AG04450 (cell line): ENCODE results near the gene COMMD1. TPM values are rescaled to one million over a fixed set of nuclear protein-coding genes. Genes with fewer than 3 reads are reported as not detected.

ENCODE experiments used
- CTCF ChIA-PET: fragments of 300-600, 350-600 bp; formaldehyde crosslinking; extraction: SDS; loops from one replicate; lab custom pipeline; 2022; ENCODE audit warnings: antibody characterized with exemption, inconsistent platforms; lab: Charles Lee
- POLR2A ChIA-PET: fragments of 350-600 bp; formaldehyde crosslinking; extraction: SDS; loops from one replicate; lab custom pipeline; 2021; ENCODE audit warnings: antibody characterized with exemption, inconsistent platforms; lab: Yijun Ruan, JAX
- DNase-seq: peaks from one replicate; pipeline ENCODE4 v3.0.0-alpha.2; 2011; ENCODE audit warnings: low read depth, low spot score
- H3K27ac ChIP-seq: one replicate; pipeline ENCODE4 v1.5.1; 2012; ENCODE audit warnings: low read depth, low read length, control low read depth
- H3K27me3 ChIP-seq: one replicate; pipeline ENCODE4 v1.6.0; 2012; ENCODE audit warnings: low read length; ENCODE audit not compliant: control insufficient read depth, insufficient read depth
- H3K4me3 ChIP-seq: 2 replicates; pipeline ENCODE4 v1.5.1; 2011; ENCODE audit warnings: mild to moderate bottlenecking, low read depth, low read length, control low read depth
- H3K9me3 ChIP-seq: 2 replicates; pipeline ENCODE4 v1.5.1; 2012; ENCODE audit warnings: low read length; ENCODE audit not compliant: control insufficient read depth, insufficient read depth
- polyA plus RNA-seq: library from polyadenylated mRNA; depleted of rRNA; stranded (reverse); fragments of >200 nt; gene quantifications from 2 replicates; pipeline ENCODE4 v1.2.3, GENCODE V29; 2011
- TF ChIP-seq, protein P1 (sequence below): IDR thresholded peaks from 2 replicates; pipeline ENCODE4 v1.5.1; 2011; ENCODE audit warnings: low read depth, low read length, control low read depth, inconsistent platforms

Gene COMMD1
- polyA plus RNA-seq, 1 experiment, result 59.9 TPM

DNA sequence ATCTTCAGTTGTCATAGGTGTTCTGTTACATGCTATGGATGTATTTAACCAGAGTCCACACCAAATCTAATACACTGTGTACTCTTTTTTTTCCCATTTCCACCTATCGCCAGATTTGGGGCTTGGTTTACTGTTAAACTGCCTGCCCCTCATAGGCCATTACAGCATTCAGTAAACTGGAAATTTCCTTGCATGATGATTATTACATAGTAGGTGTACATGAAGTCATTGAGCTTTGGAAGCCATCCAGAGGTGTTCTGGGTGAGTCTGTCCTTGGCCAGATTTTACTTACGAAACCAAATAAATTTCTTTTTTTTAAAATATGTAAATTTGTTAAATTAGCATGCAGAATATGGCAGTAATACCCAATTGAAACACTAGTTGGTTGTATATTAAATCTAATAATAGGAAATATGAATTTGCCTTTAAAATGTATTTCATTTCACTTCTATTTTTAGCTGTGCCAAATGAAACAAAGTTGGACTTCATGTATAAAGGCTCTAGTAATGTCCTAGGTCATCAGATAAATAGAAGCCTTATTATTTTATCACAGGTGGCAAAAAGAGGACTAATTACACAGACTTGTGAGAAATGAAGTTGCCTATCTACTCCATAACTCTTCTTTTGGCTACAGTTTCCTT, 60.7 kb downstream of the COMMD1 start:
- TF ChIP-seq, protein P1, sequence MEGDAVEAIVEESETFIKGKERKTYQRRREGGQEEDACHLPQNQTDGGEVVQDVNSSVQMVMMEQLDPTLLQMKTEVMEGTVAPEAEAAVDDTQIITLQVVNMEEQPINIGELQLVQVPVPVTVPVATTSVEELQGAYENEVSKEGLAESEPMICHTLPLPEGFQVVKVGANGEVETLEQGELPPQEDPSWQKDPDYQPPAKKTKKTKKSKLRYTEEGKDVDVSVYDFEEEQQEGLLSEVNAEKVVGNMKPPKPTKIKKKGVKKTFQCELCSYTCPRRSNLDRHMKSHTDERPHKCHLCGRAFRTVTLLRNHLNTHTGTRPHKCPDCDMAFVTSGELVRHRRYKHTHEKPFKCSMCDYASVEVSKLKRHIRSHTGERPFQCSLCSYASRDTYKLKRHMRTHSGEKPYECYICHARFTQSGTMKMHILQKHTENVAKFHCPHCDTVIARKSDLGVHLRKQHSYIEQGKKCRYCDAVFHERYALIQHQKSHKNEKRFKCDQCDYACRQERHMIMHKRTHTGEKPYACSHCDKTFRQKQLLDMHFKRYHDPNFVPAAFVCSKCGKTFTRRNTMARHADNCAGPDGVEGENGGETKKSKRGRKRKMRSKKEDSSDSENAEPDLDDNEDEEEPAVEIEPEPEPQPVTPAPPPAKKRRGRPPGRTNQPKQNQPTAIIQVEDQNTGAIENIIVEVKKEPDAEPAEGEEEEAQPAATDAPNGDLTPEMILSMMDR, result no peak
- ChIA-PET POLR2A (no interaction called here), CTCF (no interaction called here)
- Histone ChIP-seq H3K9me3 (no peaks in the 10 kb centered on the region), H3K27ac (no peak overlapping the region), H3K27me3 (no peaks in the 10 kb centered on the region), H3K4me3 (no peak overlapping the region)
- DNase-seq, result no peak

DNA sequence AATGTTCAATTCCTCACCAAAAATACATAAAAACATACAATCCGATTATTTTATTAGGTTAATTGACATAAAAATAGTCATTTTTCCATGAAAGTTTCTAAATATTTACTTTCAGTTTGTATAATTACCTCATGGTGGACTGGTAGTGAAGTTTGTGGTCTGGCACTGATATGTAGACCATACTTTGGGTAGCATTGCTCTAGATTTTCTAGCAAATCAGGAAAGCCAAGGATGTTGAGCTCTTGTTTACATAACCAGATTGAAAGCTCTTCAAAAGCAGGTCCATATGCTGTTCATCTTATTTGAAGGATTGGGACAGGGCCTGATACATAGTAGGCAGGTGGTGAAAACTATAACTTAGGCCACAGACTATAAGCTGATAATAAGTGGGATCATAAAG, 61.8 kb downstream of the COMMD1 start:
- POLR2A ChIA-PET, result no interaction called here
- CTCF ChIA-PET, result no interaction called here
- H3K27me3 ChIP-seq, result no peaks in the 10 kb centered on the region
- TF ChIP-seq, protein P1, result no peak
- no peak overlapping the region for H3K27ac ChIP-seq
- no peaks in the 10 kb centered on the region for H3K9me3 ChIP-seq
- no peak overlapping the region for H3K4me3 ChIP-seq
- no peak for DNase-seq

DNA sequence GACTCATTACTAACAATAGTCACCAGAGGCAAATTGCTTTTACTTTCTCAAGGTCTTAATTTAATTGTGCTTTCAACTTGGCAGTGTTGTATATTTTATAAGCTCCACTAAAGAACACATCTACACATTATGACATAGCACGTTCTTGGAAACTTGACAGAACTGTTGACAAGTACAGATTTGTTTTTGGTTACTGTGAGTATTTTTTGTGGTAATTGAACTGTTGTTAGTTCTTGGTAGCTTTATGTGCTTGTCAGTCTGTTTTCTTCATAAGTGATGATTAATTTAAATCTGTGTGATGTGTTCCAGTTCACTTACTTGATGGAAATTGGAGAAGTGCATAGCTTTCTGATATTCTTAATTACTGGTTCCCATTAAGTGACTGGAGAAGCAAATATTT, 63.9 kb downstream of the COMMD1 start:
- ChIA-PET POLR2A (no interaction called here), CTCF (interaction anchor here (0.6 kb wide), 1 partner anchor 50 kb away, joined by 3 read pairs; no protein-coding TSS in a partner anchor)
- no peaks in the 10 kb centered on the region for H3K9me3 ChIP-seq
- no peaks in the 10 kb centered on the region for H3K27me3 ChIP-seq
- TF ChIP-seq, protein P1, result no peak
- no peak overlapping the region for H3K27ac ChIP-seq
- H3K4me3 ChIP-seq, result no peak overlapping the region
- DNase-seq, result no peak

- CTCF ChIA-PET, result no interaction called here
Measured at GRCh38 chr2:61970807-61971556, 65.5 kb downstream of the COMMD1 start.

More at GRCh38 chr2:61970807-61971556, 65.5 kb downstream of the COMMD1 start:
- Histone ChIP-seq H3K27ac (no peak overlapping the region), H3K9me3 (no peaks in the 10 kb centered on the region), H3K4me3 (no peak overlapping the region), H3K27me3 (no peaks in the 10 kb centered on the region)
- DNase-seq, result no peak
- TF ChIP-seq, protein P1, result no peak
- POLR2A ChIA-PET, result no interaction called here
